SK-MEL-5 (cell line): ENCODE measurements around the gene ZNF646. TPM values are rescaled to one million over a fixed set of nuclear protein-coding genes. Genes with fewer than 3 reads are reported as not detected.

Experiments used
- DNase-seq: peaks from one replicate; pipeline ENCODE4 v3.0.0-alpha.2; 2016; ENCODE audit warnings: low read depth, low spot score
- in situ Hi-C: cut with HindIII; loops from 2 replicates; pipeline ENCODE4 v1.10.0; 2016; ENCODE audit warnings: low sequenced_read_pairs, high pct_unique_total_duplicates, low pct_unique_long_range_greater_than_20kb
- total RNA-seq: library from RNA; depleted of rRNA; stranded (reverse); fragments of >200 nt; shearing (Covaris generic); gene quantifications from 2 replicates; pipeline ENCODE4 v1.2.3, GENCODE V29; 2014

Gene ZNF646
- total RNA-seq, 1 experiment from 2014 or later: 9.0 TPM

- DNase-seq: no peak
- in situ Hi-C loops: no loop called here
Observed at GRCh38 chr16:31080756-31081419, 6.7 kb downstream of the ZNF646 start.

- in situ Hi-C loops: no loop called here
- no peak for DNase-seq
Observed at GRCh38 chr16:31081428-31082351, 7.5 kb downstream of the ZNF646 start.

GRCh38 chr16:31082368-31083045, 8.3 kb downstream of the ZNF646 start:
- in situ Hi-C loops: no loop called here
- DNase-seq: no peak

- DNase-seq: no peak
- in situ Hi-C loops: no loop called here
Observed at GRCh38 chr16:31083081-31083480, 8.9 kb downstream of the ZNF646 start.

GRCh38 chr16:31083556-31083955, 9.3 kb downstream of the ZNF646 start:
- in situ Hi-C loops: no loop called here

GRCh38 chr16:31083981-31084380, 9.8 kb downstream of the ZNF646 start:
- in situ Hi-C loops: no loop called here

More at GRCh38 chr16:31083556-31083955, 9.3 kb downstream of the ZNF646 start:
- no peak for DNase-seq

GRCh38 chr16:31084584-31085302, 10.5 kb downstream of the ZNF646 start:
- DNase-seq: no peak
- in situ Hi-C loops: no loop called here

More at GRCh38 chr16:31083981-31084380, 9.8 kb downstream of the ZNF646 start:
- no peak for DNase-seq

- in situ Hi-C loops: no loop called here
- DNase-seq: no peak
Observed at GRCh38 chr16:31085411-31085810, 11.2 kb downstream of the ZNF646 start.

GRCh38 chr16:31085873-31086628, 11.8 kb downstream of the ZNF646 start:
- in situ Hi-C loops: no loop called here
- no peak for DNase-seq

GRCh38 chr16:31086629-31086906, 12.3 kb downstream of the ZNF646 start:
- DNase-seq: no peak
- in situ Hi-C loops: no loop called here

- in situ Hi-C loops: no loop called here
Observed at GRCh38 chr16:31087481-31087880, 13.3 kb downstream of the ZNF646 start.

GRCh38 chr16:31087971-31088370, 13.7 kb downstream of the ZNF646 start:
- in situ Hi-C loops: no loop called here
- DNase-seq: no peak

More at GRCh38 chr16:31087481-31087880, 13.3 kb downstream of the ZNF646 start:
- DNase-seq: no peak

- in situ Hi-C loops: no loop called here
- DNase-seq: no peak
Observed at GRCh38 chr16:31088459-31089183, 14.4 kb downstream of the ZNF646 start, which contains the start of gene PRSS53. TSS of gene PRSS53 (minus strand) at chr16:31088943. CDS start at chr16:31088809, 134 bp downstream.

- no peak for DNase-seq
- in situ Hi-C loops: no loop called here
Observed at GRCh38 chr16:31089199-31089598, 15.0 kb downstream of the ZNF646 start.

- no peak for DNase-seq
- in situ Hi-C loops: no loop called here
Observed at GRCh38 chr16:31090540-31090939, 16.3 kb downstream of the ZNF646 start.

- DNase-seq: no peak
- in situ Hi-C loops: no loop called here
Observed at GRCh38 chr16:31092330-31092729, 18.1 kb downstream of the ZNF646 start.
